NCI-H774 (cell line): ENCODE data around the gene WDHD1.
"Not testable (repeated sequence)": the region's sequence is repeated elsewhere in the genome, so short reads cannot be mapped to it uniquely, and the experiment has no call there.

Experiments used
- DNase-seq: peaks from one replicate; lab custom pipeline; 2025; lab: John Stamatoyannopoulos, UW

WDHD1 gene, protein sequence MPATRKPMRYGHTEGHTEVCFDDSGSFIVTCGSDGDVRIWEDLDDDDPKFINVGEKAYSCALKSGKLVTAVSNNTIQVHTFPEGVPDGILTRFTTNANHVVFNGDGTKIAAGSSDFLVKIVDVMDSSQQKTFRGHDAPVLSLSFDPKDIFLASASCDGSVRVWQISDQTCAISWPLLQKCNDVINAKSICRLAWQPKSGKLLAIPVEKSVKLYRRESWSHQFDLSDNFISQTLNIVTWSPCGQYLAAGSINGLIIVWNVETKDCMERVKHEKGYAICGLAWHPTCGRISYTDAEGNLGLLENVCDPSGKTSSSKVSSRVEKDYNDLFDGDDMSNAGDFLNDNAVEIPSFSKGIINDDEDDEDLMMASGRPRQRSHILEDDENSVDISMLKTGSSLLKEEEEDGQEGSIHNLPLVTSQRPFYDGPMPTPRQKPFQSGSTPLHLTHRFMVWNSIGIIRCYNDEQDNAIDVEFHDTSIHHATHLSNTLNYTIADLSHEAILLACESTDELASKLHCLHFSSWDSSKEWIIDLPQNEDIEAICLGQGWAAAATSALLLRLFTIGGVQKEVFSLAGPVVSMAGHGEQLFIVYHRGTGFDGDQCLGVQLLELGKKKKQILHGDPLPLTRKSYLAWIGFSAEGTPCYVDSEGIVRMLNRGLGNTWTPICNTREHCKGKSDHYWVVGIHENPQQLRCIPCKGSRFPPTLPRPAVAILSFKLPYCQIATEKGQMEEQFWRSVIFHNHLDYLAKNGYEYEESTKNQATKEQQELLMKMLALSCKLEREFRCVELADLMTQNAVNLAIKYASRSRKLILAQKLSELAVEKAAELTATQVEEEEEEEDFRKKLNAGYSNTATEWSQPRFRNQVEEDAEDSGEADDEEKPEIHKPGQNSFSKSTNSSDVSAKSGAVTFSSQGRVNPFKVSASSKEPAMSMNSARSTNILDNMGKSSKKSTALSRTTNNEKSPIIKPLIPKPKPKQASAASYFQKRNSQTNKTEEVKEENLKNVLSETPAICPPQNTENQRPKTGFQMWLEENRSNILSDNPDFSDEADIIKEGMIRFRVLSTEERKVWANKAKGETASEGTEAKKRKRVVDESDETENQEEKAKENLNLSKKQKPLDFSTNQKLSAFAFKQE

DNA sequence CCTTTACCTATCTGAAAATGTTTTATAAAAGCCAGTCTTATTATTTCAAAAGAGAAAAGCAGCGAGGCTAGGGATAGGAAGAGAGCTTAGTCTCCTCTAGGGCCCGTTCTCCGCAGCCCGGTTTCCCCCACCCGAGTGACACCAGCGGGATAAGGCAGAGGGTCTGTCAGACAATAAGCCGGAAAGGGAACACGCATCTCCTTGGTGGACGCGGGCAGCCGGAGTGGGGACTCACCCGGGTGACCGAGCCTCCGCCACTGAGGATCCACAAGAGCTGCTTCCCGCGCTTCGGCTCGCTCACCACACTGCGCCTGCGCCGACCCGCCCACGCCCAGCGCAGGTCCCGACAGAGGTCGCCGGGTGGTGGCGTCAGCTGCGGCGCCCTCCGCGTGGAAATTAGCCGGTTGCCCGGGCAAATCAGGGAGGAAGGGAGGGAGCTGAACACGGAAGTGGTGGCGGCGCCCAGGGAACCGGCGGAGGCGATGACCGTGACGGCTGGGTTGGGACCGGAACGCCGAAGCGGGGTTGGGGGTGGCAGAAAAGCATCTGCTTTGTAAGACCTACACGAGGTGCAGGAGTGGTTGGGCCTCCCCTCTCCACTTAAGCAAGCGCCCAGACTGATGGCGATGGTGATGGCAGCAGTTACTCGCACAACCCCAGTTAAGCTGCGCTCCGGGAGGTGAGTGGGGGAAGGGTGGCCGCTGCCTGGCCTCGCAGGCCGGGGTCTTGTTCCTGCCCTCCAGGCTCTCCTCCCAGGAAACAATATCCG, at the start of gene WDHD1, which contains the start of gene SOCS4:
TSS of gene WDHD1 (minus strand) at position 307 of the 769 bp plus-strand sequence. CDS start 312 bp downstream, outside the sequence.
TSS of gene SOCS4 (plus strand) at position 444 of the 769 bp plus-strand sequence. CDS start 15,806 bp downstream, outside the sequence.
- peak; percentile 83 for DNase-seq

DNA sequence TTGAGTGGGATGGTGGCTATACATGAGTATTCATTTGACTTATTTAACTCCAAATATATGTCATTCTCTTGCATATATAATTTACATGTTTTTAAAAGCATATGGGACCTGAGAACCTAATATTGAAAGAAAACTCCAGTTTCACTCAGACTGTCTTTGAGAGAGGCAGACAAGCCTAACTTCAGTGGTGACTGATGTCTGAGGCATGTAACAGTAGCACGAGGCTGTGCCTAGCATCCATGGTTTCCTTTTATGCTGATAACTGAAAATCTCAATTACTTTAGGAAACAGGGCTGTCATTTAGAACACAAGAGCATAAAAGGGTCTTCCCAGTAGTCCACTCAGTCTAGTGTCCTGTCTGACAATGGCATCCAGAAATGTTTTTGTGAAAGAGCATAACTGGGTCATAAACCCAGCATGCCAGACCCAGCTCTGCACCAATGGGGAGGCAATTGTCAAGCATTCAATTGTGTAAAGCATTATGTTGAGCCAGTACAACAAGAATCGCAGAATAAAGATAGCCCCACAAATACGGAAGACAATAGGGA, 48.8 kb upstream of the WDHD1 start:
- DNase-seq = no peak

DNA sequence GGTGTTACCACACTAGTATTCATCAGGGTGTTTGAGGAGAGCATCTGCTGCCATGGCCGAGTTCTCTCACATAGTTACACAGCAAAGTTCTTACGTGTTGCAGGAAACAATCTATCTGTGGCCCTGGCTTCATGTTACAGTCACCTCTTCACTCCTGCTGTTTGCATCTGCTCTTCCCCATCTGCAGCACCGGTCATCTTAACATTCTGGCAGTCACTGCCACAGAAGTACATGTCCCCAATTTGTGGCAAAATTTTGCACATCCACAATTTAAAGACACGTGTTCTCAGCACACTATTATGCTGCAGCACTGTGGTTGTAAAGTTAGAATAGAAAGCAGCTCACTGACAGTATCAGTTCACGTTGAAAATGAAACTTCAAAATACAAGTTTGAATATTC, 47.8 kb upstream of the WDHD1 start:
- DNase-seq = no peak

DNA sequence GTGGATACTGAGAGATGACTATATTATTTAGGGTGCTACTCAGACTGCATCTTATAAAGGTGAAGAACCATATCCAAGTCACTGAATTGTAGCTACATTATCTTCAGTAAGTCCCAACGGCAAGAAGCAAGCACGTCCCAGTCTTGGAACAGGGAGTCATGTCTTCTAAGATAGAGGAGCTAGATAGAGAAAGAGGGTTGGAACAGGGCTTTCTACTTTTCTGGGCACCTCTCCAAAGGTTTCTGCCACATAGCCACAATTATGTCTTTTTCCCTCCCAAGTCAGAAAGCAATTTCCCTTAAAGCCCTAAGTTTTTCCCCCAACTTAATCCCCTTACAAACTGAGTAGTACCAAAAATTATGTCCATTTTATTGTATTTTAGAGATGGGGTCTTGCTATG, 47.0 kb upstream of the WDHD1 start:
- no peak for DNase-seq

DNA sequence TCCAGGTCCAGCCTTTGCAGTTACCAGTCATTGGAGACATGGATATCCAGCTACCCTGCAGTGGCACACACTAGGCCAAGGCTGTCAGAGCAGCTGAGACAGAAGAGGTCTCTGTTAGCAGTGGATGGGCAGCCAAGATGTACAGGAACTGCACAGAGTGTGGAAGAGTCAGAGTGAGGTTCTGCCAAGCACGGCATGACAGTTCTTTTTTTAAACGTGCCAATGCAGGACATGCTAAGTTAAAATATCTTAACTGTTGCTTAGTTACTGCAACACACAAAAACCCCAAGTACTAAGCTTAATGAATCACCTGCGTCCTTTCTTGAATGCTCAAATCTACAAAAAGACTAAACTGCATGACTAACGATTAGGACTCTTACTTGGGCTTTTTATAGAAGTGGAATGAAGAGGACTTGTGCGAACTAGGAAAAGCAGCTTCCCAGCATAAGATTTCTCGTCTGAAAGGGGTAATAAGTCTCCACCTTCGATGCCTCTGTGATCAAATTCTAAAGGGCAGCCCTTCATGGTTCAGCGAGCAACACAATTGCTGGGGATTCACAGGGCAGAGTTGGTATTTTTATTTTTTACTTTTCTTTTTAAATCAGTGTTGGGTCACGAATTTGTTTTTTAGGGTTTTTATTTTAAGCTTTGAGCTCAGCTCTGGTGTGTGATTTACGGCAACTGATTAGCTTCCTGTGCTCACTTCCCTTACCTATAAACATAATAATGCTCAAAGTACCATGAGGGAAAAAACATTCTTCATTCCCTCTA, 45.2 kb upstream of the WDHD1 start:
- DNase-seq = no peak

DNA sequence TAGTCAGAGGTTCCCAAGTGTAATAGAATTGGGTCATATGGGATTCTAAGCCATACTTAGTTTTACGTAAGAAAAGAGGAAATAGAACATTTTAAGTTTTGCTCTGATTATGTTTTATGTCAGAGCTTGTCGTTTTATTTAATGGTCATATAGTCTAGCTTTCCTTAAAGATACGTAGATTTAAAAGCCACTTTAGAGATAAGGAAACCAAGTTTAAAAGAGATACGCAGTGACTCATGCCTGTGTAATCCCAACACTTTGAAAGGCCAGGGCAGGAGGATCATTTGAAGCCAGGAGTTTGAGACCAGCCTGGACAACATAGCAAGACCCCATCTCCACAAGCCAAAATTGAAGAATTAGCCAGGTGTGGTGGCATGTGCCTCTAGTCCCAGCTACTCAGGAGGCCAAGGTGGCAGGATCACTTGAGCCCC, 44.1 kb upstream of the WDHD1 start:
- no peak for DNase-seq

DNA sequence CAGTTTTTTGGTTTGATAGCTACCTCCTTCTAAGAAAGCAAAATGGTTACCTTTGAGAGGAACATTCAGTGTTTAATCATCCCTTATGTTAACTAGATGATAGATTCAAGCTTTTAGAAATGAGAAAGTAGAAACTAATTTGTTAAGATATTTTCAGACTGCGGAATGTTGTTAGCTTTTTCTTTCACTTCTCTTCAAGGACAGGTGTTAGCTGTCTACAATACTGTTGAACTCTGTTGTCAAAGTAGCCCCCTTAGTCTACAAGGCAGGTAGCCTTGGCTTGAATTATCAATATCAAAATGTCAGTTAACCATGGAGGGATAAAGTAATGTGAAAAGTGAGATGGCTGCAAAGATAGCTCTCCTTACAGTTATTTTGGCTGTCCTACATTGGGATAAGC, 39.3 kb upstream of the WDHD1 start:
- no peak for DNase-seq

DNA sequence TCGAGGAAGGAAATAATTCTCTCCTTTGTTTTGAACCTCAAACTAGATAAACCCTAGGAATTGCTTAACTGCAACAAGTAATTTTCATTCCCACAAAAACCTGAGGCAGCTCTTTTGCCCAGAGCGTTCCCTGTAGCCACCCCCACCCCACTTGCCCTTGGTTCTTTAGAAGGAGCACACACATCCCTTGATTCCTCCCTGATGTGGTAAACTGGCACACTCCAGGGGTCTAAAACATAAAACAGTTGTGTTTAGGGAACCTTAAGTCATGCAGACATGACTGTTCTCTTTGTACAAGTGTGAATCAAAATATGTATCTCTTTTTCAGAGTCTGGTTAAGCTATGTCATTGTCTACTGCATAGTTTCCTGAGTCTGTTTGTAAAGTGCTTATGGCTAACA, 38.5 kb upstream of the WDHD1 start:
- no peak for DNase-seq

DNA sequence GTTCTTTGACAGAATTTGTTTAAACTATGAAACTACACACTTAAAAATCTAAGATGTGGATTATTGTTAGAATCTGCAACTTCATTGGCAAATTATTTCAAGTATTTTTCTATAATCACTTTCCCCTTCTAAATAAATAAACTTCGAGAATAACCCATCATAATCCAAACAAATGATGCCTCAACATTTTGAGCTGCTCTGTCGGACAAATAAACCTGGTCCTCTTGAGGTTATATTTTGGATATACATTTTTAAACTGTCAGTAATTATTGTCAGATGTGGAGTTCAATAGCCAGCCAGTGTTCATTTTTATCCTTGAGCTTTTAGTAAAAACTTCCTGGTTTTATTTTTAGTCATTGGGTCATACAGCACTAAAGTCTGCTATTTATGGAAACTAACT, 38.0 kb upstream of the WDHD1 start:
- not testable (repeated sequence) for DNase-seq

DNA sequence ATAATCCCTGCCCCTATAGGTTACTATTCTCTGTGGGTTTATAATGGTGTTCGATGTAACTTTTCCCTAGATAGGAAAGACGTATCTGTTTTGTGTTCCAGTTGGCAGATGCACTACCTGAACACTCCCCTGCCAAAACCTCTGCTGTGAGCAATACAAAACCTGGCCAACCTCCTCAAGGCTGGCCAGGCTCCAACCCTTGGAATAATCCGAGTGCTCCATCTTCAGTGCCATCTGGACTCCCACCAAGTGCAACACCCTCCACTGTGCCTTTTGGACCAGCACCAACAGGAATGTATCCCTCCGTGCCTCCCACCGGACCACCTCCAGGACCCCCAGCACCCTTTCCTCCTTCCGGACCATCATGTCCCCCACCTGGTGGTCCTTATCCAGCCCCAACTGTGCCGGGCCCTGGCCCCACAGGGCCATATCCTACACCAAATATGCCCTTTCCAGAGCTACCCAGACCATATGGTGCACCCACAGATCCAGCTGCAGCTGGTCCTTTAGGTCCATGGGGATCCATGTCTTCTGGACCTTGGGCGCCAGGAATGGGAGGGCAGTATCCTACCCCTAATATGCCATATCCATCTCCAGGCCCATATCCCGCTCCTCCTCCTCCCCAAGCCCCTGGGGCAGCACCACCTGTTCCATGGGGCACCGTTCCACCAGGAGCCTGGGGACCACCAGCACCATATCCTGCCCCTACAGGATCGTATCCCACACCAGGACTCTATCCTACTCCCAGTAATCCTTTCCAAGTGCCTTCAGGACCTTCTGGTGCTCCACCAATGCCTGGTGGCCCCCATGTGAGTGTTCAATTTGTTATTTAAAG, 35.8 kb upstream of the WDHD1 start:
- no peak for DNase-seq

DNA sequence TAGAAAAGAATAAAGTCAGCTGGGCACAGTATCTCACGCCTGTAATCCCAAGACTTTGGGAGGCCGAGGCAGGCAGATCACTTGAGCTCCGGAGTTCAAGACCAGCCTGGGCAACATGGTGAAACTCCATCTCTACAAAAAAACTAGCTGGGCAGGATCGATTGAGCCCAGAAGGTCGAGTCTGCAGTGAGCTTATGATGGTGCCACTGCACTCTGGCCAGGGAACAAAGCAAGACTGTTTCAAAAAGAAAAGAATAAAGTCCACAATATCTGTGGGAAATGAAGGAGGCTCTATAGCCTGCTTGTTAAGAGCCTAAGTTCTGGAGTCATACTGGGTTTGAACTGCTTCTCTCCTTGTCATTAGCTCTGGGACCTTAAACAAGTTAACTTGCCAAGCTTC, 32.4 kb upstream of the WDHD1 start:
- DNase-seq = no peak

DNA sequence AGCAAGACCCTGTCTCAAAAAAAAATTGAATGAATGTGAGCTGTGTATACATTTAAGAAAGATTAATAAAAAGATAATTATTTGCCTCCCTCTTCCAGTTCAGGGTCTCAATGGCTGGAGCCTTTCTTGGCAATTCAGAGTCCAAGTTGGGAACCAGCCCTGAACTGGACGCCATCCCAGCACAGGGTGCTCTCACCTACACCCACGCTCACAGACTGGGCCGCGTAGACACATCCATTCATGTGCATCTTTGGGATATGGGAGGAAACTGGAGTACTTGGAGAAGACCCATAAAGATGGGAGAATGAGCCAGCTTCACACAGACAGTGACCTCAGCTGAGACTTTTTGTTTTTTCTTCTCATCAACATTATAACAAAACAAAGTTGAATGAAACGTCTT, 31.0 kb upstream of the WDHD1 start:
- no peak for DNase-seq

DNA sequence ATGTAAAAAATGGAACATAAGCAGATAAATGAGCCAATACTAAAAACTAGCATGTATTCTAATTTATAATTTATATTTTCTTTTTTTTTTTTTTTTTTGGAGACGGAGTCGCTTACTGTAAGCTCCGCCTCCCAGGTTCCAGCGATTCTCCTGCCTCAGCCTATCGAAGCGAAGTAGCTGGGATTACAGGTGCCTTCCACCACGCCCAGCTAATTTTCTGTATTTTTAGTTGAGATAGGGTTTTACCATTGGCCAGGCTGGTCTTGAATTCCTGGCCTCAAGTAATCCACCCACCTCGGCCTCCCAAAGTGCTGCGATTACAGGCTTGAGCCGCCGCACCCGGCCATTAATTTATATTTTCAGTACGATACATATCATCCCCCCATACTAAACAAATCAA, 27.2 kb upstream of the WDHD1 start:
- DNase-seq = no peak

DNA sequence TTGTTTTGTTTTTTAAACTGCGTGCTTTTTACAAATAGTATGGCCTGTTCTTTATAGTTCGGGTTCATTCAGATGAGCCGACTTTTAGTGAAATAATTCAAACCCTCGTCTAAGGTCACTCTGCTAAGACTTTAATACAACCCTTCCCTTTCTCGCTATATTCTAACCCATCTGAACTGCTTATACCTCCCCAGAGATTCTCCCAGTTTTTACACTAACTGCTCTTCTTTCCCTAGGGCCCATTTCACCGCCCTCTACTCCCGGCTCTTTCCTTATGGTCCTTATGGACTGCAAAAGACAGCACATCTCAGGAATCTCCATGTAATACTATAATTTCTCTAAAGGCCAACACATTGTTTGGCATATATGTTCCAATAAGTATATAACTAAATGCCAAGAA, 26.6 kb upstream of the WDHD1 start:
- DNase-seq = no peak

DNA sequence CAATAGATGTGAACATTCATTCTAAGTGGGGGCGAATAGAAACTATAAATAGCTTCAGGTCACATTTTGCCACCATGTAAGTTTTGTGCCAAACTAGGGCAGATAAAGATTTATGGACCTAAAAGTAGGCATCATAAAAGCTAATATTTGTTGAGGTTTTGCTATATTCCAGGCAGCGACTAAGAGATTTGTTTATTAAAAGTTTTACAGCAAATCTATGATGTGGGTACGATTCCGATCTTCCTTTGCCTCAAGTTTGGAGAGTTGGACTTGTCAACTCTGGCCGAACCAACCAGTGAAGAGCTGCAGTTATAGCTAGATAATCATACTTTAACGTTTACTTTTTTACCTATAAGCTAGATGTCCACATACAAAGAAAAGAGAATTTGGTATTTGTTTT, 26.1 kb upstream of the WDHD1 start:
- no peak for DNase-seq

DNA sequence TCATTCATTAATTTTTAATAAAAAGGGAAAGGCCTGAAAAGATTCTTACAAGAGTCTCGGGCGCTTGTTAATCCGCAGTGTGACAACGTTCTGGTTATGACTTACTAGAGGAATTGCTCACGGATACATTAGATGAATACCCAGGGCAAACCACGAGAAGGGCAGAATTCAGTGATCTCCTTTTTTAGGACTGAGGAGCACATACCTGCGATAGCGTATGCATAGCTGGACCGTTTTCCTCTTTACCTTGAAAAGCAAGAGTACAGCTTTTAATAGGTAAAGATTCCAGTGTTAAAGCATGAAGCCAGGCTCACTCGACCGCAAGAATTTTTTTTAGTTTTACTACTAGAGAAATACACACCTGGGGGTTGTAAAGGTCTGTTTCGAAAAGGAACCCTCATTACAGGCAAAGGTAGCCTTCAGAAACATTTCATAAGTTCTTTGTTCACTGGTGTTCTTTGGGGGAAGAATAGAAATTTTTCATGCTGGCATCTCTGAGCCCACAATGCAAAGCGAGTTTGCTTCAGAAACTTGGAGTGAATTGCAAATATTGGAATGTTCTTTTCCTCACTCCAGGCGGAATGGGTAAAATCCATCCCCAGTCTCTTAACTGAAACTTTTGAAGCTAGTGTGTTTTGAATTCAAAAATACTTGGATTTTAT, 25.5 kb upstream of the WDHD1 start:
- no peak for DNase-seq

DNA sequence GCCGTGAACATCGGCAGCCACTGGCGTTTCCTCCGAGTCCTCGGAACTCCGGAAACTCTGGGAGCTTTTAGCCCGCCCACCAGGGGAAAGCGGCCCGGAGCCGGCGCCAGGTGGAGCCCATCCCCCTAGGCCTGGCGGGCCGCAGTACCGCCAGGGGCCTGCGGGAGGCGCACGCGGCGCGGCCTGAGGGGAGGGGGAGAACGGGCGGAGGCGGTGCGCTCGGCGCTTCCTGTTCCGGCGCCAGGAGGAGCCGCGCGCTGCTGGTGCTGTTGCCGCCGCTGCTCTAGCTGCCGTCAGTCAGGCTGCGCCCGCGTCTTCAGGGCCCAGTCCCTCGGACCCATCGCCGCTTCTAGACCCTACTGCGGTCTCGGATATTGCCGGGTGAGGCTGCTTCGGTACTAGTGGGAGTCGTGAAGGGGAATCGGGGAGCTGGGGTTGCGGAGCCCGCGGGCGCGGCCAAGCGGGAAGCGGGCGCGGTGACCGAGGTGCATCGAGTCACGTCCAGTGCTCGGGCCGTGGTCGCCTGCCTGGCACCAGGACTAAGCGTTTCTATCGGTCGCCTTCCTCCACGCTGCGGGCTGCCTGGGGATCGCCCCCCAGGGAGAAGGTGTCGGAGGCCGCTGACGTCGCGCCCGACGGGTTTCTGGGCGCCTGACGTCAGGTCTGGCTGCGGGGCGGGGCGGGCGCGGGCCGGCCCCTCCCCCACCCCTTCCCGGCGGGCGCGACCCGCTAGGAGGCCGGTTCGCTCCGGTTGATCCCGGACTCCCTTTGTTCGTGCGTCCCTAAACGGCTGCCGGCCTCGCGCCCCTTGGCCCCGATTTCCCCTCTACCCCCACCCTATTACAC, 24.7 kb upstream of the WDHD1 start, which contains the start of gene MAPK1IP1L:
TSS of gene MAPK1IP1L (plus strand) at position 225 of the 846 bp plus-strand sequence. CDS start 10,037 bp downstream, outside the sequence.
- DNase-seq = peak; percentile 73

DNA sequence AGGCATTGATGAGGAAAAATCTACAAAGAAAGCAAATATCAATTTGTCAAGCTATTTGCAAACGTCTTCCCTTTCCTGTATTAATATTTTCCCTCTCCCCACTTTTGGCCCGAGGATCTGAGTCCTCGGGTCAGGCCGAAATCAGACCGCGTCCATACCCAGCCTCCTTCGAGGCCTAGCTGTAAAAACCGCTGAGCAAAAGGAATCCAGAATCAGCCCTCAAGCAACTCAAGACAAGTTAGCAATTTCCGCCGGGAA, 24.2 kb upstream of the WDHD1 start:
- no peak for DNase-seq
